Measurements from ENCODE around the gene PACSIN2. TPM values are rescaled to one million over a fixed set of nuclear protein-coding genes. Genes with fewer than 3 reads are reported as not detected.
A peak's percentile ranks its signal among the peaks of the same experiment; 100 is the strongest.
"Not testable (repeated sequence)": the region's sequence is repeated elsewhere in the genome, so short reads cannot be mapped to it uniquely, and the experiment has no call there.

PACSIN2 gene
- polyA plus RNA-seq, 4 donors, result 37.4 to 68.4 (median 63.4) TPM

DNA sequence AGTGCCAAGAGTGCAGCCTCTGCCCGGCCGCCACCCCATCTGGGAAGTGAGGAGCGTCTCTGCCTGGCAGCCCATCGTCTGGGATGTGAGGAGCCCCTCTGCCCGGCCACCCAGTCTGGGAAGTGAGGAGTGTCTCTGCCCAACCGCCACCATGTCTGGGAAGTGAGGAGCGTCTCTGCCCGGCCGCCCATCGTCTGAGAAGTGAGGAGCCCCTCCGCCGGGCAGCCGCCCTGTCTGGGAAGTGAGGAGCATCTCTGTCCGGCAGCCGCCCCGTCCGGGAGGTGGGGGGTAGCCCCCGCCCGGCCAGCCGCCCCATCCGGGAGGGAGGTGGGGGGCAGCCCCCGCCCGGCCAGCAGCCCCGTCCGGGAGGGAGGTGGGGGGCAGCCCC, 43.5 kb downstream of the PACSIN2 start:
- not testable (repeated sequence) for DNase-seq (ENCODE audit: low read depth in 4 of 4, low spot score in 3 of 4)

- DNase-seq (ENCODE audit: low read depth in 4 of 4, low spot score in 3 of 4), result no peak
These were observed 44.9 kb downstream of the PACSIN2 start for GRCh38 chr22:42970029-42970428.

DNA sequence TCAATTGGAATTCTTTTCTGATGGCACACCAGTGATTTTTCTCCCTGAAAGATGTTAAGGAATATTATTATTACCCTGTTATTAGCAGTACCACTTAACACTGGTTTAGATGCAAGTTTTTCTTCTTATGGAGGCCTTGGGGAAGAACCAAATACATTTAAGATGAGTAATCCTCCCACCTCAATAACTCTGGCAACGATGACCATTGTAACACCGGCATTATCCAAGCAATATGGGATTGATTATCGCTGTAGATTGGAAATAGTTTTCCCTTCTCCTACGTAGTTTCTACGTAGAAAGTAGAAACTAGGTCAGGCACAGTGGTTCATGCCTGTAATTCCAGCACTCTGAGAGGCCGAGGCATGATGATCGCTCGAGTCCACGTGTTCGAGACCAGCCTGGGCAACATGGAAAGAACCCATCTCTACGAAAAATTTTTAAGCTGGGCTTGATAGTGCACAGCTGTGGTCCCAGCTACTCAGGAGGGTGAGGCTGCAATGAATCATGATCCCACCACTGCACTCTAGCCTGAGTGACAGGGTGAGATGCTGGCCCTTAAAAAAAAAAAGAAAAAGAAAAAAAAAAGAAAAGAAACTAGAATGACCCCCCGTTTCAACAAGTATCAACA, 45.5 kb downstream of the PACSIN2 start:
- DNase-seq (ENCODE audit: low read depth in 4 of 4, low spot score in 3 of 4), result no peak

DNA sequence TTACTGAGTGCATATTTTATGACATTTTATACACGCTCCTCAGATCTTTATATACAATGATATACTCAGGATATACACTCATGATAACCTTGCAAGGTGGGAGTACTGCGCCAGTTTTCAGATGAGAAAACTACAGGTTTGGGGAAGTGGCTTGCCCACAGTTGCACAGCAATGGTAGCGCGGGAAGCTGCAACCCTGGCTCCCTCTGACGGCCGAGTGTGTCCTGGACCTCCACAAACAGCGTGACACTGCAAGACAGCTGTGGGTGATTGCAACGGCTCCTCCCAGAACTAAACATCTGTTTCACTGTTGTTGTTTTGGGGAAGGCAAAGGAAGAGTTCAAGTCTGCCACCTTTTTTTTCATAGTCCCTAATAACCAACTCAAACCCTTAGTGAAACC, 47.0 kb downstream of the PACSIN2 start:
- no peak for DNase-seq (ENCODE audit: low read depth in 4 of 4, low spot score in 3 of 4)

GRCh38 chr22:42967005-42967404, 47.9 kb downstream of the PACSIN2 start:
- DNase-seq (ENCODE audit: low read depth in 4 of 4, low spot score in 3 of 4), result no peak

- DNase-seq (ENCODE audit: low read depth in 4 of 4, low spot score in 3 of 4), result no peak
These were observed 48.5 kb downstream of the PACSIN2 start for GRCh38 chr22:42966497-42966896.

DNA sequence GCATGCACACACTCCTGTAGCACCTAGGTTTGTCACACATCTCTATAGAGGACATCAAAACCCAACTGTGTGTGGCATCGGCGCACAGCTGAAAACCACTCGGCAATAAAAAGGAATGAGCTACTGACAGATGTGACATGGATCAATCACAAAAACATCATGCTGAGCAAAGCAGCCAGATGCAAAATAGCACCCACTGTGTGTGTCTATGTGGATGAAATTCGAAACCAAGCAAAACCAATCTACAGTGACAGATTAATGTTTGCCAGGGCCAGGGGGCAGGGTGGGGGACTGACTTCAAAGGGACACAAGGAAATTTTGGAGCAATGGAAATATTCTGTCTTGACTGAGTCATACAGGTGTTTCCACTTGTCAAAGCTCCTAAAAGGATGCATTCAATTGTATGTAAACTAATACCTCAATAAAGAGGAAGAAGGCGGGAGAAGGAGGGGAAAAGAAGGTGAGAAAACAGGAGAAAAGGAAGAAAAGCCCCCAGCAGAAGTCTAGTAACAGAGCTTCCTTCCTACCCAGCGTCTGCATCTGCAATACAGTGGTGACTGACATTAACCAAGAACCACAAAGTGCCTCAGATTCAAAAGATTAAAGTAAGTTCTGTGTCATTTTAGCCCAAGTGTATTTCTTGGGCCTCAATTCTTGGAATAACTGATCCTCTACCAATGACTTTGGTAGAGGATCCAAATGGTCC, 49.8 kb downstream of the PACSIN2 start:
- DNase-seq (ENCODE audit: low read depth in 4 of 4, low spot score in 3 of 4), result no peak

DNA sequence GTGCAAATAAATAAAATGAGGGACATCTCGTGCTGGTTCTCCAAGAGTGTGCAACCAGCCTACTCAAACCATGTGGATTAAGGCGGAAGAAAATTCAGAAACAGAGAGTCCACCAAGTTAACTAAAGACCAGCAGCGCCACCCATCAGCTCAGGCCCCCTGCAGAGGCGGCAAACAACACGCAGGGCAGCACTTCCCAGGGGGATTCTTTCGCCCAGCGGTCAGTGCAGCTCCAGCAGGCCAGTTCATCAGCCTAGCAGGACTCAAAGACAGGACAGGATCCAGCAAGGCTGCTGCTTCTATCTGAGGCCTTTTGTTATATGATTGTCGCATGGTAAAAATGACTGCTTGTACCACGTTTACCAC, 51.7 kb downstream of the PACSIN2 start:
- DNase-seq (ENCODE audit: low read depth in 4 of 4, low spot score in 3 of 4), result no peak

GRCh38 chr22:42962295-42963230, 52.4 kb downstream of the PACSIN2 start:
- no peak for DNase-seq (ENCODE audit: low read depth in 4 of 4, low spot score in 3 of 4)

DNA sequence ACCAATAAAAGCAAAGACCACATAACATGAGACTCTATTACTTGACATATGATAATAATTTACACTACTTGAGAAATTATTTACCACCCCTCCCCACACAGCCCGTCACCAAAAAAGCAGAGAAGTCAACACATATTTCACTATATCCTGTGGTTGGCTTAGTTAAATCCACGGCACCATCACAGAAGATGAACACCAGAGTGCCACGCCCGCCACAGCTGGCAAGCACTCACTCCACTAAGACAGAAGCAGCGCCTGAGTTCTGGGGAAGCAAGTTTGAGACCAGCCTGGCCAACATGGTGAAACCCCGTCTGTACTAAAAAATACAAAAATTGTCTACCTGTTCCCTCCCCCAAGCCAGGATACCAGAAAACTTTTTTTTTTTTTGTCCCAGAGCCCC, 53.1 kb downstream of the PACSIN2 start:
- no peak for DNase-seq (ENCODE audit: low read depth in 4 of 4, low spot score in 3 of 4)

- not testable (repeated sequence) for DNase-seq (ENCODE audit: low read depth in 4 of 4, low spot score in 3 of 4)
These were observed 53.6 kb downstream of the PACSIN2 start for GRCh38 chr22:42961400-42961690.

DNA sequence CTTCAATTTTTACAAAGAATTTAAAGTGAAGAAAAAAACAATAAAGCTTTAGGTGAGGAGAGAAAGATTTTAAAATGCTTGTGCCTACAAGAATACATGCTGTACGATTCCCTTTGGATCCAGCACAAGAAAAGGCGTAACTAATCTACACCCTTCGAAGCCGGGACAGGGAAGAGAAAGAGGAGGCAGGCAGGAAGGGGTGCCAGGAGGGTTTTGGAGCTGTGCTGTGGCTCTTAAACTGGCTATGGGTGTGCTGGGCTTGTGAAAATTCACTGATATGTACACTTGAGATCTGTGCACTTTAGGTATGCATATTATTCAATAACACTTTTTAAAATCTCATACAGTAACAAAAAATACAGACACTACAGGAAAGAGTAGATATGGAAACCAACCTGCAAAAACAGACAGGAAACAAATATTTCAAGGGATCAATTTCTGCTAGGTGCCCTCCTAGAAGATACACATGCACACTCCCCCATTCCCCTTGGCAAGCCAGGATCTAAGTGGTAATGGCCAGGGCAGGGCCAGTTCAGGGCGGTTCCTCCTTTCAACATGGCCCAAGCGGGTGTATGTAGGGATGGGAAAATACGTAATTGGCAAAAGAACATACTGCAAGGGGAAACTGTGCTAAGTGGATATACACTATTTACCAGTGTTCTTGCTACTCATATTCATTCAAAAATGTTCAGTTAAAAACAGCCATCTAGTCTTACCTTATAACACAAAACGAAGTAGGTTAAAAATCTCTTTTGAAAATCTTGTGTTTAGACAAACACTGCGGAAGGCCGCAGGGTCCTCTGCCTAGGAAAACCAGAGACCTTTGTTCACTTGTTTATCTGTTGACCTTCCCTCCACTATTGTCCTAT, 54.2 kb downstream of the PACSIN2 start:
- no peak for DNase-seq (ENCODE audit: low read depth in 4 of 4, low spot score in 3 of 4)

DNA sequence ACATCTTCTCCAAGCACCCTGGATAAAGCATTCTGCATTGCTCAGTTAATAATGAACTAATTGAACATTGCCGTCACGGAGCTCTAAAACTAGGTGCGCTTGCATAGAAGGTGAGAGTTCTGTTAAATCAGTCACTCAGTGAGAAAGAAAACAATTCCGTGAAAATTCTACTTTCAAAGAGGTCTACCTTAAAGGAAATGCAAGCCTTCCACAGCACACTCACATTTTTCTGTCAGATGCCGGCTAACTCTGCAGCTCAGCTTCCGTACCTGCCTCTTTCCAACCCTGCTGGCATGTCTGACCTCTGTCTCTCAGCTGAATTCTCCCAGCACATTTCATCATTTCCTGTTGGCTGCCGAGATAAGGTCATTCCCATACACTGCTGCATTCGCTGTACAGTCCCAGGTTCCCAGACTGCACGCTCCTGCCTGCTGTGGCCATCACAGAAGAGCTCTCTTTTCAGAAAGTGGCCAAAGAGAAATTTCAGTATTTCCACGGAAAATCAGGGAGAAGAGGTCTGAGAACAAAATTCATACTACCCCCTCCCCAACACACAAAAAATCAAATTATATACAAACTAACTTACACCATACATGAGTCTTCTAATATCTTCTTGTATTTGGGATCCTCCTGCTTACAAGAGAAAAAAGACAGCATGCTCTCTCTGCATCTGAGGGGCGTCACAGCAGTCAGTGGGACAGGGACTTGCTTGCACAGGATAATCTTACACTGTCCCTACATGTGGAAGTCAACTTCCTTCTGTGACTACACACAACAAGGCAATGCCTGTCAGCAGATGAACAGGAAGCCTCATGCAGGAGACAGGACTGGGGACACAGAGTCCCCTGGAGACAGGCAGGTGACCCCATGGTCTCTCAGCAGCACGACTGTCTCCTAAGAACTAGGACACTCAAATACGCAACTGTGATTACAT, 55.1 kb downstream of the PACSIN2 start:
- DNase-seq (ENCODE audit: low read depth in 4 of 4, low spot score in 3 of 4), result peak in 2 of 4 donors; percentile 37 to 46

DNA sequence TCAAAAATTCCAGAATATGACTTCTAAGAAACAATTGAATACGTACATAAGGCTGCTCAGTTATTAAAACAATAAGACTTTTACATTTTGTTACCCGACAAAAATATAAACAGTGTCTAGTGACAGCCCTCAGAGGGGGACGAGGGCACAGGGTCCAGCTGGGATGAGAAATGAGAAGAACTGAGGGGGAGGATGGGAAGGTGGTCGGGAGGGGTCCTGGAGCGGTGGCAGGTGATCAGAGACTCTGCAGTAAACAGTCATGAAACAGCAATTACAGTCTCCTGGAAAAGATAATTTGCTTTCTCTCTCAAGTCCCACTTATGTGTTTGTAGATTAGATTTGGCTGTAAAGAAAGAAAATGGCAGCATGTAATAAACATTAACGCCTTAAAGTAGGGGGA, 56.0 kb downstream of the PACSIN2 start:
- no peak for DNase-seq (ENCODE audit: low read depth in 4 of 4, low spot score in 3 of 4)

DNA sequence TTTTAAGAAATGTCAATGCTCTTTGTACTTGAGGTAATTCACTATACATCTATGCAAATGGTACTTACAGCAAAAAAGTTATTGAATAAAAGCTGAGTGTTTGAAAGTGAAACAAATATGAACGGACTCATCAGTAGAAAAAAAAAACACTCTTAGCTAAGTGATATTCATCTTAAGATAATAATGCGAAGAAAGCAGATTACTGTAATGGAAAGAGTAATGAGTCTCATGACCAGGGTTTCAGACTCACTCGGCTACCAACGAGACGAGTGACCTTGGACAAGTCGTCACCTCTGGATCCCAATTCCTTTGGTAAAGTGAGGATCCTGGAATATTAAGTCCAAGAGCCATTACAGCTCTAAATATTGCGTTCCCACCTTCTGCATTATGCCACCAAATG, 57.0 kb downstream of the PACSIN2 start:
- DNase-seq (ENCODE audit: low read depth in 4 of 4, low spot score in 3 of 4), result no peak

DNA sequence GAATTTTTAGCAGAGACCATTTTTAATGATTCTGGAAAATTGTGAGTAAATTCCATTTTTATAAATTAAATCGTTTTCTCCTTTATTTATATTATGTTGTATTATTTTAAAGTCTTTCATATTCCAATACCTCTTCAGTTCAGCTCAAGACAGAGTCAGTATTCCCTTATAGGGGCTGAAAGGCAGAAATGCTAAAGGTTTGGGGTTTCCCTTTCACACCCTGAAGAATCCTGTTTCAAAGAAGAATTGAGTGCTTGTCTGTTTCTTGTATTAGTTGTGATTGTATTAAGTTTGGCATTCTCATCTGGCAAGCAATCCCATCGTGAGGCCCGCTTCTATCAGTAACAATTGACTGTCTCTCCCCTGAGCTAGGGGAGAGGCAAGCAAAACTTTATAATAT, 57.4 kb downstream of the PACSIN2 start:
- no peak for DNase-seq (ENCODE audit: low read depth in 4 of 4, low spot score in 3 of 4)

DNA sequence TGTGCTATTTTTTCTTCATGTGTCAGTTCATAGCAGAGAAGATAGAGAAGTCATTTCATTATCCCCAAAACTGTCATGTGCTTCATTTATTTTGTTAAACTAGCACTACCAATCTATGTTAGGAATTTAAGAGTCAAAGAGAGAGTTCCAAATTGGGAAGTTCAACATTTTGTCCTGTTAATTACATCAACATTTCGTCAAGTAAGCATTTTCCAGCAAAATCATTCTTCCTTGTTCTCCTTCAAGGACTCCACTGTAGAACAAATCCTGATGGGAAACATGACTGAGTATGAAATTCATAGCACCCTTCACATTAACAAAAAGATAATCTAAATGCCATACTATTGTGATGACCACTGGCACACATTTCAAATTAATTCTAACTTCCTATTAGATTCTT, 59.1 kb downstream of the PACSIN2 start:
- no peak for DNase-seq (ENCODE audit: low read depth in 4 of 4, low spot score in 3 of 4)

- DNase-seq (ENCODE audit: low read depth in 4 of 4, low spot score in 3 of 4), result no peak
These were observed 59.8 kb downstream of the PACSIN2 start for GRCh38 chr22:42955087-42955635.

DNA sequence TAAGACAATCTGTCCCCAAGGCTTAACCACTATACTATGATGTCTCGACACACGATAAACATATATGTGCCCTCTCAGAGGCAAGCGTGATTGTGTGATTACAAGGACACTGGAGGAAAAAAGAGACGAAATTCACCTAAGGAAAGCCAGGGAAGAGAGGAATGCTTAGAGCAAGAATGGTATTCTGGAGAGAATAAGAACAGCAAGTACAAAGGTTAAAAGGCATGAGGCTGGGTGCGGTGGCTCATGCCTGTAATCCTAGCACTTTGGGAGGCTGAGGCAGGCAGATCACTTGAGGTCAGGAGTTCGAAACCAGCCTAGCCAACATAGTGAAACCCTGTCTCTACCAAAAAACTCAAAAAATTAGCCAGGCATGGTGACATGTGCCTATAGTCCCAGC, 61.2 kb downstream of the PACSIN2 start:
- DNase-seq (ENCODE audit: low read depth in 4 of 4, low spot score in 3 of 4), result not testable (repeated sequence)

Measured in left renal pelvis (tissue), 4 donors.